B cell (primary cell): Measurements from ENCODE around the gene MYO16.

Source experiments
- CTCF ChIP-seq: fragments of 200-600 bp; IDR thresholded peaks from one replicate; pipeline ENCODE4 v1.8.0; 2022; ENCODE audit warnings: antibody characterized with exemption, mild to moderate bottlenecking
- EZH2 ChIP-seq: IDR thresholded peaks from 2 replicates; pipeline ENCODE4 v1.6.1; 2012; ENCODE audit warnings: borderline replicate concordance, low read depth, mild to moderate bottlenecking, moderate library complexity, low read length; ENCODE audit not compliant: insufficient read depth, poor library complexity, severe bottlenecking

DNA sequence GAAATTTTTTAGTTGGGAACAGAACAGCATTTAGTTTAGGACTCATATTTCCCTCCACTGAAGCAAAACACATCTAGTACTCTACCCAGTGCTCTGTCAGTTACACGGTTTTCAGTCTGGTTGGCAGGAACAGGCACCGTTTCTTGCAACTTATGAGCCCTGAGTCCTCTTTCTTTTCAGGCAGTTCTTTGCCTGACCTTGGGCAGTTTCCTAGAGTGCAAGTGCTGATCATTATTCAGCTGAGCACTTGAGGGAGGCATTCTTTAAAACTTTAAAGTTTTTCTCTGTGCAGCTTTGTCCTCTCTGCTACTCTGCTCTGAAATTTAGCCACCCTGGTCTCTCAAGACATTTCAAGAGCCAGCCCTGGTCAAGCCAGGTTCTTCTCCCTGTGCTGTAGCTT lies 96.1 kb downstream of the MYO16 start:
- no peak for TF ChIP-seq CTCF
- TF ChIP-seq EZH2: no peak
